ENCODE measurements around the gene CTIF. TPM values are rescaled to one million over a fixed set of nuclear protein-coding genes. Genes with fewer than 3 reads are reported as not detected.

CTIF gene
- total RNA-seq, 4 donors from 2014 or later, result 29.0 to 61.5 (median 37.7) TPM

- DNase-seq (ENCODE audit: low spot score in 2 of 2), result no peak
- no peak overlapping the region for H3K27ac ChIP-seq
- H3K4me1 ChIP-seq, result no peaks in the 10 kb centered on the region
- H3K27me3 ChIP-seq, result no peaks in the 10 kb centered on the region
- peaks cover under 1% of the 10 kb centered on the region for H3K36me3 ChIP-seq
- H3K4me3 ChIP-seq, result no peak overlapping the region
- 95% methylated on average over 19 of the region's 22 CpGs for WGBS
- TF ChIP-seq EP300 (IDR thresholded peaks at IDR 0.05) (no peak), POLR2AphosphoS5 (IDR thresholded peaks at IDR 0.05) (no peak), POLR2A (IDR thresholded peaks at IDR 0.05) (no peak)
- TF ChIP-seq, protein P1, sequence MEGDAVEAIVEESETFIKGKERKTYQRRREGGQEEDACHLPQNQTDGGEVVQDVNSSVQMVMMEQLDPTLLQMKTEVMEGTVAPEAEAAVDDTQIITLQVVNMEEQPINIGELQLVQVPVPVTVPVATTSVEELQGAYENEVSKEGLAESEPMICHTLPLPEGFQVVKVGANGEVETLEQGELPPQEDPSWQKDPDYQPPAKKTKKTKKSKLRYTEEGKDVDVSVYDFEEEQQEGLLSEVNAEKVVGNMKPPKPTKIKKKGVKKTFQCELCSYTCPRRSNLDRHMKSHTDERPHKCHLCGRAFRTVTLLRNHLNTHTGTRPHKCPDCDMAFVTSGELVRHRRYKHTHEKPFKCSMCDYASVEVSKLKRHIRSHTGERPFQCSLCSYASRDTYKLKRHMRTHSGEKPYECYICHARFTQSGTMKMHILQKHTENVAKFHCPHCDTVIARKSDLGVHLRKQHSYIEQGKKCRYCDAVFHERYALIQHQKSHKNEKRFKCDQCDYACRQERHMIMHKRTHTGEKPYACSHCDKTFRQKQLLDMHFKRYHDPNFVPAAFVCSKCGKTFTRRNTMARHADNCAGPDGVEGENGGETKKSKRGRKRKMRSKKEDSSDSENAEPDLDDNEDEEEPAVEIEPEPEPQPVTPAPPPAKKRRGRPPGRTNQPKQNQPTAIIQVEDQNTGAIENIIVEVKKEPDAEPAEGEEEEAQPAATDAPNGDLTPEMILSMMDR (IDR thresholded peaks at IDR 0.05), result no peak
- H3K9me3 ChIP-seq, result no peaks in the 10 kb centered on the region
Measured at GRCh38 chr18:48862678-48863270, 323.9 kb downstream of the CTIF start.

DNA sequence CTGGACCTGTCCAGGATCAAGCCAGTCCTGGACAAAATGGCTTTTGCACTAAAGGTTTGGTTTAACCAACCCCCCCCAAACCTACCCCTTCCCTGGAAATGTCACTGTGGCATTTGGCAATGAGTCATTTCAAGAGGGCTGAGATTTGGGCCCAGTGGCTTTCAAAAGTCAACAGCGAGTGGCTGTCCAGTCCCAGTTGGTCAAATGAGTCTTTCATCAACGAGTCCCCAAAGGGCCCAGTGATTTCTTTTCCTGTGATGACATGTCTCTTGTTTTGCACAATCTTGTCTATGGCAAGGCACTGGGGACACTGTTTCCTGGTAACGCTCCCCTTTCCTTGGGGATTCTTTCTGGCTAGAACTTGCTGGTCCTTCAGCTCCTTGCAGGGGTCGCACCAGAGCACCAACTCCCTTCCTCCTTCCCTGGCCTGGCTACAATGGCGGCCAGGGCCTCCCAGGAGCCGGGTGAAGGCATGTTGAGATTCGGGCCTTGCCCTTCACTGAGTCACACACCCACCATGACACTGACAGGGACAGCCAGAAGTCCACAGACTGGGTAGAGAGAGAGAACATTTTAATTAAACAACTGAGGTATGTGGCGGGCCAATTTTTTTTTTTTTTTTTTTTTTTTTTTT lies 324.7 kb downstream of the CTIF start:
- no peak for DNase-seq (ENCODE audit: low spot score in 2 of 2)
- no peaks in the 10 kb centered on the region for H3K4me1 ChIP-seq
- no peak overlapping the region for H3K27ac ChIP-seq
- no peaks in the 10 kb centered on the region for H3K36me3 ChIP-seq
- H3K27me3 ChIP-seq, result no peaks in the 10 kb centered on the region
- no peaks in the 10 kb centered on the region for H3K9me3 ChIP-seq
- 87% methylated on average over 8 of the region's 8 CpGs for WGBS
- TF ChIP-seq POLR2AphosphoS5 (IDR thresholded peaks at IDR 0.05), result no peak
- TF ChIP-seq, protein P1 (IDR thresholded peaks at IDR 0.05), result no peak
- no peak for TF ChIP-seq EP300 (IDR thresholded peaks at IDR 0.05)
- TF ChIP-seq POLR2A (IDR thresholded peaks at IDR 0.05), result no peak
- H3K4me3 ChIP-seq, result no peak overlapping the region

- no peaks in the 10 kb centered on the region for H3K27me3 ChIP-seq
- H3K9me3 ChIP-seq, result no peaks in the 10 kb centered on the region
- H3K36me3 ChIP-seq, result no peaks in the 10 kb centered on the region
- H3K4me3 ChIP-seq, result no peak overlapping the region
- no peak for DNase-seq (ENCODE audit: low spot score in 2 of 2)
- TF ChIP-seq POLR2AphosphoS5 (IDR thresholded peaks at IDR 0.05) (no peak), POLR2A (IDR thresholded peaks at IDR 0.05) (no peak), EP300 (IDR thresholded peaks at IDR 0.05) (no peak)
- TF ChIP-seq, protein P1 (IDR thresholded peaks at IDR 0.05), result no peak
- H3K27ac ChIP-seq, result no peak overlapping the region
- H3K4me1 ChIP-seq, result peaks cover 4% of the 10 kb centered on the region
- 95% methylated on average over 15 of the region's 15 CpGs for WGBS
Measured at GRCh38 chr18:48864876-48865275, 326.0 kb downstream of the CTIF start.

DNA sequence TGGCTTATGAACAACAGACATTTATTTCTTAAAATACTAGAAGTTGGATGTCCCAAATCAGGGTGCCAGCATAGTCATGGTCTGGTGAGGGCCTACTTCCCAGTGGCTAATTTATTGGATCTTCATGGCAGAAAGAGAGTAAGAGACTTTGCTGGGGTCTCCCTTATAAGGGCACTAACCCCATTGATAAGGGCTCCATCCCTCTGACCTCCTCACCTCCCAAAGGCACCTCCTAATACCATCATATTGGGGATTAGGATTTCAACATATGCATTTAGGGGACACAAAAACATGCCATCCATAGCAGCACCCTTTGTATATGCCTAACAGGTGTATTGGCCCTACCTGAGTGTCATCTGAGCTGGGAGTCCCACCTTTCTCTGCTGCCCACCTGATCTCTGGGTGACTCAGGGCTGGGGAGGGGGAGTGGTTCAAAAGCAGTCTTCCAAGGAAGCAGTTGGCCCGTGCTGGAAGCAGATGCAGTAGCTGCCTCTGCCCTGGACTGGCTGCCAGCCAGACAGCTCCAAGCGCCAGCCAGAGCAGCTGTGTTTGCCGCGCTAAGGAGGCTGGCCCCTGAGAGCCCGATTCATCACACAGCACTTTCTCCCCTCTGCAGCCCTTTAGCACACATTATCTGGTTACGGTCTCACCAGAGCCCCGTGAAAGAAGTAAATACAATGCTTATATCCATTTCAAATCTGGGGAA lies 327.4 kb downstream of the CTIF start:
- Histone ChIP-seq H3K4me3 (no peak overlapping the region), H3K36me3 (no peaks in the 10 kb centered on the region), H3K9me3 (no peaks in the 10 kb centered on the region), H3K27ac (no peak overlapping the region), H3K4me1 (peaks cover 4% of the 10 kb centered on the region), H3K27me3 (no peaks in the 10 kb centered on the region)
- TF ChIP-seq POLR2AphosphoS5 (IDR thresholded peaks at IDR 0.05) (no peak), EP300 (IDR thresholded peaks at IDR 0.05) (no peak), POLR2A (IDR thresholded peaks at IDR 0.05) (no peak)
- TF ChIP-seq, protein P1 (IDR thresholded peaks at IDR 0.05), result no peak
- no peak for DNase-seq (ENCODE audit: low spot score in 2 of 2)
- WGBS, result 30% methylated on average over 7 of the region's 7 CpGs

- 88% methylated on average over 1 of the region's 1 CpG for WGBS
- Histone ChIP-seq H3K27me3 (no peaks in the 10 kb centered on the region), H3K27ac (no peak overlapping the region), H3K9me3 (no peaks in the 10 kb centered on the region), H3K4me3 (no peak overlapping the region), H3K4me1 (peaks cover 4% of the 10 kb centered on the region), H3K36me3 (no peaks in the 10 kb centered on the region)
- no peak for TF ChIP-seq EP300 (IDR thresholded peaks at IDR 0.05)
- TF ChIP-seq, protein P1 (IDR thresholded peaks at IDR 0.05), result no peak
- TF ChIP-seq POLR2A (IDR thresholded peaks at IDR 0.05), result no peak
- TF ChIP-seq POLR2AphosphoS5 (IDR thresholded peaks at IDR 0.05), result no peak
- no peak for DNase-seq (ENCODE audit: low spot score in 2 of 2)
Measured at GRCh38 chr18:48866856-48867255, 328.0 kb downstream of the CTIF start.
